WERI-Rb-1 (cell line): ENCODE results near the gene UBE2S.

Source experiments
- DNase-seq: peaks from one replicate; pipeline ENCODE4 v3.0.0-alpha.2; 2020
- H3K27ac ChIP-seq: fragments of 250-450 bp; sonication (Bioruptor Pico); 2 replicates; pipeline ENCODE4 v1.5.1; 2020; ENCODE audit warnings: mild to moderate bottlenecking, moderate library complexity
- H3K27me3 ChIP-seq: fragments of 250-450 bp; sonication (Bioruptor Pico); 2 replicates; pipeline ENCODE4 v1.5.1; 2021; ENCODE audit warnings: mild to moderate bottlenecking, low read depth, moderate library complexity; ENCODE audit not compliant: insufficient read depth, severe bottlenecking
- H3K36me3 ChIP-seq: fragments of 250-450 bp; sonication (Bioruptor Pico); 2 replicates; pipeline ENCODE4 v1.5.1; 2020; ENCODE audit warnings: mild to moderate bottlenecking, moderate library complexity
- H3K4me3 ChIP-seq: 2 replicates; pipeline ENCODE4 v1.5.1; 2011; ENCODE audit warnings: low read depth, mild to moderate bottlenecking, control low read depth, low read length
- H3K9me3 ChIP-seq: fragments of 250-450 bp; sonication (Bioruptor Pico); 2 replicates; pipeline ENCODE4 v1.5.1; 2021; ENCODE audit warnings: mild to moderate bottlenecking, moderate library complexity; ENCODE audit not compliant: severe bottlenecking
- CTCF ChIP-seq: IDR thresholded peaks from 2 replicates; pipeline ENCODE4 v1.5.1; 2011; ENCODE audit warnings: low read depth, mild to moderate bottlenecking, control low read depth, inconsistent platforms, low read length

Gene UBE2S

DNA sequence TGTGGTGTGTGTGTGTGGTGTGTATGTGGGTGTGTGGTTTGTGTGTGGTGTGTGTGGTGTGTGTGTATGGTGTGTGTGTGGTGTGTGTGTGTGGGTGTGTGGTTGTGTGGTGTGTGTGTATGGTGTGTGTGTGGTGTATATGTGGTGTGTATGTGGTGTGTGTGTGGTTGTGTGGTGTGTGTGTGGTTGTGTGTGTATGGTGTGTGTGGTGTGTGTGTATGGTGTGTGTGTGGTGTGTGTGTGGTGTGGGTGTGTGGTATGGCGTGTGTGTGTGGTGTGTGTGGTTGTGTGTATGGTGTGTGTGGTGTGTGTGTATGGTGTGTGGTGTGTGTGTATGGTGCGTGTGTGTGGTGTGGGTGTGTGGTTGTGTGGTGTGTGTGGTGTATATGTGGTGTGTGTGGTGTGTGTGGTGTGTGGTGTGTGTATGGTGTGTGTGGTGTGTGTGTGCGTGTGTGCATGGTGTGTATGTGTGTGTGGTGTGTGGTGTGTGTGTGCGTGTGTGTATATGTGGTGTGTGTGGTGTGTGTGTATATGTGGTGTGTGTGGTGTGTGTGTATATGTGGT, 26.9 kb upstream of the UBE2S start:
- Histone ChIP-seq H3K36me3 (no peaks in the 10 kb centered on the region), H3K4me3 (no peak overlapping the region), H3K9me3 (no peaks in the 10 kb centered on the region)

GRCh38 chr19:55433292-55433691, 25.7 kb upstream of the UBE2S start:
- TF ChIP-seq CTCF: no peak
- Histone ChIP-seq H3K4me3 (no peak overlapping the region), H3K36me3 (no peaks in the 10 kb centered on the region), H3K27me3 (no peaks in the 10 kb centered on the region), H3K9me3 (no peaks in the 10 kb centered on the region), H3K27ac (no peak overlapping the region)
- DNase-seq: no peak

More for the DNA sequence above, 26.9 kb upstream of the UBE2S start:
- no peak for TF ChIP-seq CTCF
- Histone ChIP-seq H3K27me3 (no peaks in the 10 kb centered on the region), H3K27ac (no peak overlapping the region)
- no peak for DNase-seq

- no peak overlapping the region for H3K27ac ChIP-seq
- no peaks in the 10 kb centered on the region for H3K27me3 ChIP-seq
- no peak overlapping the region for H3K4me3 ChIP-seq
- TF ChIP-seq CTCF: no peak
- DNase-seq: no peak
- no peaks in the 10 kb centered on the region for H3K9me3 ChIP-seq
- no peaks in the 10 kb centered on the region for H3K36me3 ChIP-seq
These were observed 24.8 kb upstream of the UBE2S start for GRCh38 chr19:55432241-55432959.

GRCh38 chr19:55431183-55431582, 23.6 kb upstream of the UBE2S start:
- TF ChIP-seq CTCF: no peak
- no peak for DNase-seq
- H3K9me3 ChIP-seq: no peaks in the 10 kb centered on the region
- no peaks in the 10 kb centered on the region for H3K27me3 ChIP-seq
- no peaks in the 10 kb centered on the region for H3K36me3 ChIP-seq
- H3K27ac ChIP-seq: no peak overlapping the region
- no peak overlapping the region for H3K4me3 ChIP-seq

DNA sequence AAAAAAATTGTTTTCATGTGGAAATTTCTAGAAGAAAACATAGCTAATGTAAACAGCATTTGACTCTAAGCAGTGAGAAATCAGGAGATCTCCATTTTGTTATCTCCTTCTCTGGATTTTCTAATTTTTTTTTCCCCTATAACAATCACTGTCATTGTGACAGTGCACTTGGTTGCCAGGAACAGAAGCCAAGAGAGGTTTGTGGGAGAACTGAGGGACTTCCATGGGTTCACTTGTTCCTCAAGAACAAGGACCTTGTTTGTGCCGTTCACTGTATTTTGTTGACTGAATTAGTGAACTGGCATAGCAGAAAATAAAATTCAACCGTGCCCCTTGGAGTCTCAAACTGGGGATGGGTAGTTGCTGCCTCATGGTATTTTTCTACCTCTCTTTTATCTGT, 18.5 kb upstream of the UBE2S start:
- no peaks in the 10 kb centered on the region for H3K9me3 ChIP-seq
- TF ChIP-seq CTCF: no peak
- H3K27me3 ChIP-seq: no peaks in the 10 kb centered on the region
- no peak for DNase-seq
- H3K36me3 ChIP-seq: no peaks in the 10 kb centered on the region
- H3K27ac ChIP-seq: no peak overlapping the region
- H3K4me3 ChIP-seq: no peak overlapping the region

DNA sequence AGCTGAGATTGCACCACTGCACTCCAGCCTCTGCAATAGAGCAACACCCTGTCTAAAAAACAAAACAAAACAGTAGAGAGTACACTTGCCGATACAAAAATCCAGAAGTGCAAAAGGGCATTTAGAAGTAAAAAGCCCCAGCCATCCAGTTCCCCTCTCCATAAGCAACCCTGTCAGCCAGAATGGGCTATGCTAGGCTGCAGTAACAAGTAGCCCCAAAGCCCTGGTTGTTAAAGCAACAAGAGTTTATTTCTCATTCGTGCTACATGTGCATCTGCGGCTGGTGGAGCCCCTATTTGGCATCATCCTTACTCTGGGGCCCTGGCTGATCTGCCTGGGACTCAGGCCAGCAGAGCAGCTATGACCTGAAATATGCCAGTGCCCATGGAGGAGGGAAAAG, 16.9 kb upstream of the UBE2S start:
- Histone ChIP-seq H3K27ac (no peak overlapping the region), H3K36me3 (no peaks in the 10 kb centered on the region), H3K27me3 (no peaks in the 10 kb centered on the region), H3K4me3 (no peak overlapping the region), H3K9me3 (no peaks in the 10 kb centered on the region)
- DNase-seq: no peak
- no peak for TF ChIP-seq CTCF
